Measurements from ENCODE around the gene MCCC1. TPM values are rescaled to one million over a fixed set of nuclear protein-coding genes. Genes with fewer than 3 reads are reported as not detected.

MCCC1 gene
- polyA plus RNA-seq, 1 donor (not counting 4 experiments of a cell fraction or from before 2014, with no cell fraction given): 11.7 TPM

- no peaks in the 10 kb centered on the region for H3K9me1 ChIP-seq (ENCODE audit: control insufficient read depth, extremely low read depth, insufficient read depth, low read length)
- FAIRE-seq (no peak), DNase-seq (ENCODE audit: low read depth, low spot score) (no peak)
- no peaks in the 10 kb centered on the region for H4K20me1 ChIP-seq (ENCODE audit: control insufficient read depth, extremely low read depth, insufficient read depth, low read length)
- no peaks in the 10 kb centered on the region for H3K27me3 ChIP-seq (ENCODE audit: control insufficient read depth, extremely low read depth, insufficient read depth, low read length)
- H3K36me3 ChIP-seq (ENCODE audit: control insufficient read depth in 2 of 2, extremely low read depth in 1 of 2, insufficient read depth in 2 of 2, low read length in 2 of 2): no peaks in the 10 kb centered on the region
- TF ChIP-seq EZH2 (IDR thresholded peaks at IDR 0.05; ENCODE audit: low read length) (no peak), CTCF (optimal IDR thresholded peaks at IDR 0.05 in 1 of 3, IDR thresholded peaks at IDR 0.05 in 1 of 3, conservative IDR thresholded peaks at IDR 0.05 in 1 of 3; ENCODE audit: extremely low read depth in 1 of 3, insufficient read depth in 2 of 3, low read length in 3 of 3) (no peak)
- H3K4me3 ChIP-seq (ENCODE audit: control insufficient read depth in 2 of 3, extremely low read depth in 1 of 3, insufficient read depth in 2 of 3, low read depth in 1 of 3, low read length in 3 of 3): no peak overlapping the region
- no peaks in the 10 kb centered on the region for H3K79me2 ChIP-seq (ENCODE audit: control insufficient read depth, insufficient read depth, low read length)
- H3K9ac ChIP-seq (ENCODE audit: control insufficient read depth, extremely low read depth, insufficient read depth, low read length): no peak overlapping the region
- H3K9me3 ChIP-seq (ENCODE audit: control insufficient read depth, low read depth, low read length): no peaks in the 10 kb centered on the region
- no peak overlapping the region for H3K4me2 ChIP-seq (ENCODE audit: control insufficient read depth, extremely low read depth, insufficient read depth, low read depth, low read length)
- H3K27ac ChIP-seq (ENCODE audit: control insufficient read depth, insufficient read depth, low read length): no peak overlapping the region
- dilution Hi-C loops (cut with MboI; ENCODE audit: extremely low pct_ligation_motif_present, low sequenced_read_pairs): no loop called here
- no peak overlapping the region for H2AFZ ChIP-seq (ENCODE audit: control insufficient read depth, low read length)
- H3K4me1 ChIP-seq (ENCODE audit: control insufficient read depth, extremely low read depth, insufficient read depth, low read length): no peaks in the 10 kb centered on the region
Measured at GRCh38 chr3:183061391-183062172, 37.7 kb downstream of the MCCC1 start.

- Histone ChIP-seq H3K9me1 (ENCODE audit: control insufficient read depth, extremely low read depth, insufficient read depth, low read length) (no peaks in the 10 kb centered on the region), H3K36me3 (ENCODE audit: control insufficient read depth in 2 of 2, extremely low read depth in 1 of 2, insufficient read depth in 2 of 2, low read length in 2 of 2) (peaks cover 0 to 2% of the 10 kb centered on the region in 2 experiments), H3K4me3 (ENCODE audit: control insufficient read depth in 2 of 3, extremely low read depth in 1 of 3, insufficient read depth in 2 of 3, low read depth in 1 of 3, low read length in 3 of 3) (no peak overlapping the region), H3K9ac (ENCODE audit: control insufficient read depth, extremely low read depth, insufficient read depth, low read length) (no peak overlapping the region), H4K20me1 (ENCODE audit: control insufficient read depth, extremely low read depth, insufficient read depth, low read length) (no peaks in the 10 kb centered on the region), H3K27ac (ENCODE audit: control insufficient read depth, insufficient read depth, low read length) (no peak overlapping the region), H3K9me3 (ENCODE audit: control insufficient read depth, low read depth, low read length) (no peaks in the 10 kb centered on the region), H3K4me1 (ENCODE audit: control insufficient read depth, extremely low read depth, insufficient read depth, low read length) (no peaks in the 10 kb centered on the region), H3K4me2 (ENCODE audit: control insufficient read depth, extremely low read depth, insufficient read depth, low read depth, low read length) (no peak overlapping the region), H3K27me3 (ENCODE audit: control insufficient read depth, extremely low read depth, insufficient read depth, low read length) (no peaks in the 10 kb centered on the region), H2AFZ (ENCODE audit: control insufficient read depth, low read length) (no peak overlapping the region), H3K79me2 (ENCODE audit: control insufficient read depth, insufficient read depth, low read length) (no peaks in the 10 kb centered on the region)
- dilution Hi-C loops (cut with MboI; ENCODE audit: extremely low pct_ligation_motif_present, low sequenced_read_pairs): no loop called here
- no peak for FAIRE-seq
- DNase-seq (ENCODE audit: low read depth, low spot score): no peak
- TF ChIP-seq EZH2 (IDR thresholded peaks at IDR 0.05; ENCODE audit: low read length) (no peak), CTCF (optimal IDR thresholded peaks at IDR 0.05 in 1 of 3, IDR thresholded peaks at IDR 0.05 in 1 of 3, conservative IDR thresholded peaks at IDR 0.05 in 1 of 3; ENCODE audit: extremely low read depth in 1 of 3, insufficient read depth in 2 of 3, low read length in 3 of 3) (no peak)
Measured at GRCh38 chr3:183058351-183058750, 40.9 kb downstream of the MCCC1 start.
